GM12892 (cell line): ENCODE results near the gene SMOC2.

Experiments
- POLR2A ChIP-seq: IDR thresholded peaks from 2 replicates; pipeline ENCODE4 v1.6.1; 2011; ENCODE audit warnings: low read depth, low read length, control low read depth
- POLR2AphosphoS5 ChIP-seq: IDR thresholded peaks from 2 replicates; pipeline ENCODE4 v1.6.1; 2011; ENCODE audit warnings: low read depth, low read length, control low read depth
- TAF1 ChIP-seq: IDR thresholded peaks from 2 replicates; pipeline ENCODE4 v1.6.1; 2011; ENCODE audit warnings: low read depth, mild to moderate bottlenecking, control low read depth, low read length, borderline replicate concordance

DNA sequence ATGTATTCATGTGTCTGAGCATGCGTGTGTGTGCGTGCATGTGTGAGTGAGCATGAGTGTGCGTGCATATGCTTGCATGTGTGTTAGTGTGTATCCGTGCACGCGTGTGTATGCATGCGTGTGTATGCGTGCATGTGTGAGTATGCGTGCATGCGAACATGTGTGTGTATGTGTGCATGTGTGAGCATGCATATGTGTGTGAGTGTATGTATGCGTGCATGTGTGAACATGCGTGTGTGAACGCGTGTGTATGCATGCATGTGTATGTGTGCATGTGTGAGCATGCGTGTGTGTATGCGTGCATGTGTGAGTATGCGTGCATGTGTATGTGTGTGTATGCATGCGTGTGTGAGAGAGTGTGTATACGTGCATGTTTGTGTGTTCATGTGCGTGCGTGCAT is 77.9 kb downstream of the SMOC2 start:
- TF ChIP-seq POLR2AphosphoS5, result no peak
- TF ChIP-seq TAF1, result no peak
- TF ChIP-seq POLR2A, result no peak
